Astrocyte (in vitro differentiated cells and primary cell): ENCODE results near the gene ARHGEF11.

Experiments
- CTCF ChIP-seq: IDR thresholded peaks from 2 replicates; pipeline ENCODE4 v1.5.1; 2011; ENCODE audit warnings: low read depth, mild to moderate bottlenecking, inconsistent platforms, low read length, moderate library complexity; ENCODE audit not compliant: insufficient read depth
- EZH2 ChIP-seq: IDR thresholded peaks from 2 replicates; pipeline ENCODE4 v1.6.1; 2012; ENCODE audit warnings: mild to moderate bottlenecking, low read length, inconsistent platforms; ENCODE audit not compliant: insufficient read depth

- TF ChIP-seq EZH2 (no peak), CTCF (peak; percentile 20)
Observed at GRCh38 chr1:156910309-156910782, 135.2 kb downstream of the ARHGEF11 start.
